HAP-1 (cell line): ENCODE results near the gene CIT.

Source experiments
- DNase-seq, 2 experiments: peaks; one replicate each; pipeline ENCODE4 v3.0.0-alpha.2; 2016 to 2020; ENCODE audit warnings: low spot score in 2 of 2
- H3K27me3 ChIP-seq: fragments of 250-450 bp; sonication (Bioruptor Pico); 2 replicates; pipeline ENCODE4 v1.5.1; 2020; ENCODE audit warnings: low read depth, mild to moderate bottlenecking, moderate library complexity
- H3K36me3 ChIP-seq: fragments of 250-450 bp; sonication (Bioruptor Pico); replicated peaks from 2 replicates; pipeline ENCODE4 v1.5.1; 2020; ENCODE audit warnings: mild to moderate bottlenecking
- H3K4me1 ChIP-seq: fragments of 250-450 bp; sonication (Bioruptor Pico); 2 replicates; pipeline ENCODE4 v1.5.1; 2020; ENCODE audit warnings: mild to moderate bottlenecking
- H3K4me3 ChIP-seq: fragments of 250-450 bp; sonication (Bioruptor Pico); 2 replicates; pipeline ENCODE4 v1.5.1; 2020; ENCODE audit warnings: mild to moderate bottlenecking, moderate library complexity
- H3K9me3 ChIP-seq: fragments of 250-450 bp; sonication (Bioruptor Pico); 2 replicates; pipeline ENCODE4 v1.5.1; 2020; ENCODE audit warnings: mild to moderate bottlenecking, moderate library complexity
- in situ Hi-C: fragments of 300-500 bp; cut with MboI; formaldehyde crosslinking; loops from 3 replicates; pipeline ENCODE4 v1.14.3; 2020; ENCODE audit warnings: low sequenced_read_pairs, inconsistent platforms, mixed read lengths

CIT gene

DNA sequence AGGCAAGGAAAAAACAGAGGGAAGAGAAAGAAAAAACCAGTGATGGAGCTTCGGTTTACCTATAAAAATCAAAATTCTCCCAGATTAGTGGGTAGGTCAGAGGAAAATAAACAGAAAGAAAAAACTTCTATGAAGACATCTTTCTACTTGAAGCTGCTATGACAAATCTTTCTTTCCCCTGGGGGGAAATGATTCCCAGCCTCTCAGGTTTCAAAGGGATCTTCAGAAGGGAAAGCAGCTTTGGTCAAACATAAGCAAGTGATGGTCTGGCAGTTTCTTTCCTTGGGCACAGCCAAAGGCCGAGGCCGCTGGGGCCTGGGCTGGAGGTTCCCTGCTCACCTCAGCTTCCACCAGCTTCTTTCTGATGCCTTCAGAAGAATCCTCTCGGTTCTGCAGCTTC lies 104.7 kb downstream of the CIT start:
- Histone ChIP-seq H3K27me3 (no peaks in the 10 kb centered on the region), H3K4me3 (no peak overlapping the region), H3K36me3 (peaks cover 57% of the 10 kb centered on the region), H3K4me1 (no peaks in the 10 kb centered on the region), H3K9me3 (no peaks in the 10 kb centered on the region)
- in situ Hi-C loops: no loop called here
- no peak for DNase-seq

DNA sequence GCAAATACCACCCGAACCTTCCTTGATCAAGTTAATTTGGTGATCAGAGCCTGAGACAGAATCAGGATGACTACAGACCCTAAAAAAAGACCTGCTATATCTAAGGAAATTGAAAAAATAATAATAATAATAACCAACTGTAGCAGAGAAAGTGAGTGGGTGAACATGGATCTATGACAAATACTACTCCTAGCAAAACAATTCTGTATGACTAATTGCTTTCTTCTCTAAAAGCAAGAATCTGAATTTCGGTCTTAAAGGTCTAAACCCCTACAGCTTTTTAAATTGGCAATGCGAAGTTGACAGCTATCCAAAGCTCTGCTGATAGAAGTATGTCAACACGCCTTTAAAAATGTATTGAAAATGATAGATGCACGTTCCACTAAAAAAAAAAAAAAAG lies 107.0 kb downstream of the CIT start:
- no peak for DNase-seq
- peaks cover 53% of the 10 kb centered on the region for H3K36me3 ChIP-seq
- in situ Hi-C loops: no loop called here

GRCh38 chr12:119762619-119763018 lies 114.5 kb downstream of the CIT start:
- Histone ChIP-seq H3K27me3 (no peaks in the 10 kb centered on the region), H3K4me3 (no peak overlapping the region), H3K9me3 (no peaks in the 10 kb centered on the region), H3K36me3 (peaks cover 56% of the 10 kb centered on the region), H3K4me1 (no peaks in the 10 kb centered on the region)
- in situ Hi-C loops: no loop called here
- no peak for DNase-seq

More for the DNA sequence above, 107.0 kb downstream of the CIT start:
- no peak overlapping the region for H3K4me3 ChIP-seq
- H3K4me1 ChIP-seq: no peaks in the 10 kb centered on the region
- no peaks in the 10 kb centered on the region for H3K9me3 ChIP-seq
- no peaks in the 10 kb centered on the region for H3K27me3 ChIP-seq

- no peak overlapping the region for H3K4me3 ChIP-seq
Observed at GRCh38 chr12:119758722-119759121, 118.4 kb downstream of the CIT start.

GRCh38 chr12:119758234-119758633 lies 118.9 kb downstream of the CIT start:
- Histone ChIP-seq H3K4me1 (no peaks in the 10 kb centered on the region), H3K9me3 (no peaks in the 10 kb centered on the region), H3K27me3 (no peaks in the 10 kb centered on the region), H3K36me3 (peaks cover 61% of the 10 kb centered on the region), H3K4me3 (no peak overlapping the region)
- DNase-seq: no peak
- in situ Hi-C loops: no loop called here

More at GRCh38 chr12:119758722-119759121, 118.4 kb downstream of the CIT start:
- Histone ChIP-seq H3K4me1 (no peaks in the 10 kb centered on the region), H3K36me3 (peaks cover 64% of the 10 kb centered on the region), H3K9me3 (no peaks in the 10 kb centered on the region), H3K27me3 (no peaks in the 10 kb centered on the region)
- DNase-seq: no peak
- in situ Hi-C loops: no loop called here

DNA sequence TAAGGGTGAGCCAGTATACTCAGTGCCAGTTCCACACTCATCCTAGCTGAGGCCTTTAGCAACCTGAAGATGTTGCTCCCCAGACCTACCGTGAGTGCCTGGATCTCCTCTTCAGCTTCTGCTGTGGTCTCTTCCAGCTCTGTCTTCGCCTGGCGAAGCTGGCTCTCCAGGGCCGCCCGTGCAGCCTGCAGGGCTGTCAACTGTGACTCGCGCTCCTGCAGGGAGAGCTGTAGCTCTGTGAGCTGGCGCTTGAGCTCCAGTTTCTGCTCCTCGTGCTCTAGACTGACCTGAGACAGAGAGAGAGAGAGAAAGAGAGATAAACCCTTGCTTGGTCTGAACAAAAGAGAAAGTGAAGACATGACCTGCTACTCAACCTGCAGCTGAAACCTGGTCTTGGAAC lies 125.2 kb downstream of the CIT start:
- no peaks in the 10 kb centered on the region for H3K27me3 ChIP-seq
- H3K4me1 ChIP-seq: no peaks in the 10 kb centered on the region
- in situ Hi-C loops: no loop called here
- H3K4me3 ChIP-seq: no peak overlapping the region
- no peak for DNase-seq
- H3K9me3 ChIP-seq: no peaks in the 10 kb centered on the region
- H3K36me3 ChIP-seq: peaks cover 58% of the 10 kb centered on the region

DNA sequence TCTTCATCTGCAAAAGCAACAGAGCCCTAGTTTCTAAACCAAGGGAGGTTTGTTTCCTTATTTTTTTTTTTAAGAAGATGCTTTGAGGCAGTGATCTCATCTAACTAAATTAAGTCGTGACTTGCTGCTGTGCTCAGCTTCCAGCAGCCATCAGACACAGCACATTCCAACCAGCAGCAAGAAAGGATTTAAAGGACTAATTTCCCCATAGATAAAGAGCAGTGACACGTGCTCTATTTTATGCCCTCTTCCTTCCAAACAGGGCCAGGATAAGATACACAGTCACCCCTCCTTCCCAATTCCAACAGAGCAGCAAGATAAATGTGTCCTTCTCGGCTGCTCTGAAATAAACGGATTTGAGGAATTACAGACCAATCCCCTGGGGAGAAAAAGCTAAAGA lies 127.5 kb downstream of the CIT start:
- Histone ChIP-seq H3K4me3 (no peak overlapping the region), H3K36me3 (peaks cover 50% of the 10 kb centered on the region), H3K27me3 (no peaks in the 10 kb centered on the region), H3K4me1 (no peaks in the 10 kb centered on the region; the same call in 1 of the 2 replicates), H3K9me3 (no peaks in the 10 kb centered on the region; the same call in 1 of the 2 replicates)
- in situ Hi-C loops: no loop called here
- no peak for DNase-seq

DNA sequence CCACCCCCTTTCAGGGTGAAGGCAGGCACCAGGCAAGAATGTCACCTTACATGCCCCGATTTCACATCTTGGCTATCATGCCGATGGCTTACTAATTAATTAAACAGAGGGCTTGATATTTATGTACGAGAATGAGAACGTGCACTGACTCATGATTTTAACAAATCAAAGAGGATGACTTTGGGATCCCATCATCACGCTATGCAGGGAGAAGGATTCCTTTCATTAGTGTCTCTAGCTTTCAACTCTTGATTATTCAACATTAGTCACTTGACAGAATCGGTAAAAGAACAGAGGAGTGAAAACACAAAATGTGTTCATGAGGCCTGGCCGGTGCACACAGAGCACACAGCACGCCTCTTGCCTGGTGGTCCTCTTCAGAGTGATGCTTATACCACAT lies 128.6 kb downstream of the CIT start:
- no peaks in the 10 kb centered on the region; the same call in 1 of the 2 replicates for H3K9me3 ChIP-seq
- in situ Hi-C loops: no loop called here
- H3K36me3 ChIP-seq: peaks cover 49% of the 10 kb centered on the region
- no peak overlapping the region for H3K4me3 ChIP-seq
- H3K27me3 ChIP-seq: no peaks in the 10 kb centered on the region
- DNase-seq: no peak
- no peaks in the 10 kb centered on the region; the same call in 1 of the 2 replicates for H3K4me1 ChIP-seq

DNA sequence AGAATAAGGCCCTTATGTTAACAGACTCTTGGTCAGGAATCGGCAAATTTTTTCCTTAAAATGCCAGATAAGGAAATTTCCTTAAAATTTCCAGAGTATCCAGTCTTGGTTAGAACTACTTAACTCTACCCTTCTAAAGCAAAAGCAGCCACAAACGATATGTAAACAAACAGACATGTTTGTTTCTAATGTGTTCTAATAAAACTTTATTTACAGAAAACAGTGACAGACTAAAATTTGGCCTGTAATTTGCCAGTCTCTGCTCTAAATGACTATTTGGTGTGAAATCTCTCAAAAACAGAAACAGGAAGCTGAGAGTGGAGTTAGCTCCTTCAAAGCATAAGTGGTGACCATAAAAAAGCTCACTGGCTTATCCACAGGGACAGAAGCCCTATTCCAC lies 131.0 kb downstream of the CIT start:
- H3K9me3 ChIP-seq: no peaks in the 10 kb centered on the region; the same call in 1 of the 2 replicates
- H3K36me3 ChIP-seq: peaks cover 46% of the 10 kb centered on the region
- no peaks in the 10 kb centered on the region; the same call in 1 of the 2 replicates for H3K4me1 ChIP-seq
- in situ Hi-C loops: no loop called here
- DNase-seq: no peak
- H3K27me3 ChIP-seq: no peaks in the 10 kb centered on the region
- H3K4me3 ChIP-seq: no peak overlapping the region

- Histone ChIP-seq H3K4me1 (no peaks in the 10 kb centered on the region; the same call in 1 of the 2 replicates), H3K9me3 (no peaks in the 10 kb centered on the region; the same call in 1 of the 2 replicates), H3K27me3 (no peaks in the 10 kb centered on the region), H3K4me3 (no peak overlapping the region), H3K36me3 (peaks cover 36% of the 10 kb centered on the region)
- DNase-seq: no peak
- in situ Hi-C loops: no loop called here
Observed at GRCh38 chr12:119744900-119745606, 132.1 kb downstream of the CIT start.

DNA sequence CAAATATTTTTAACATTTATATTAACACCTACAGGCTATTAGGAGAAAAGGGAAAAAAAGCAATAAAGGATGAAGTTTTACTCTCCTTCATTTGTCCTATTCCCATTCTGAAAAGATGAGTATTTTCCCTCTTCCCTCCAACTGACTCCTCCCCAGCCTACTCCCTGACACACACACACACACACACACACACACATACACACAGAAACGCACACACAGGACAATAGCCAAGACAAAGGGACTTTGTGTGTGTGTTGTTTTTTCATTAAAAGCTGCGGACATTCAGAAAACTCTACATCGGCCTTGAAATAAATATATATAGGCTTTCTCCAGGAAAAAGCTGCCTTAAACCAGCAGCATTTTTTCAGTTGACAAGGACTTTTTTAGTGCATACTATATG lies 134.4 kb downstream of the CIT start:
- H3K9me3 ChIP-seq: no peaks in the 10 kb centered on the region; the same call in 1 of the 2 replicates
- peaks cover 29% of the 10 kb centered on the region for H3K36me3 ChIP-seq
- no peaks in the 10 kb centered on the region; the same call in 1 of the 2 replicates for H3K4me1 ChIP-seq
- no peaks in the 10 kb centered on the region for H3K27me3 ChIP-seq
- in situ Hi-C loops: no loop called here
- DNase-seq: no peak
- no peak overlapping the region for H3K4me3 ChIP-seq

GRCh38 chr12:119740830-119741229 lies 136.3 kb downstream of the CIT start:
- H3K36me3 ChIP-seq: peaks cover 34% of the 10 kb centered on the region
- H3K4me1 ChIP-seq: no peaks in the 10 kb centered on the region; the same call in 1 of the 2 replicates
- H3K4me3 ChIP-seq: no peak overlapping the region
- in situ Hi-C loops: no loop called here
- H3K27me3 ChIP-seq: no peaks in the 10 kb centered on the region
- DNase-seq: no peak
- H3K9me3 ChIP-seq: no peaks in the 10 kb centered on the region; the same call in 1 of the 2 replicates

DNA sequence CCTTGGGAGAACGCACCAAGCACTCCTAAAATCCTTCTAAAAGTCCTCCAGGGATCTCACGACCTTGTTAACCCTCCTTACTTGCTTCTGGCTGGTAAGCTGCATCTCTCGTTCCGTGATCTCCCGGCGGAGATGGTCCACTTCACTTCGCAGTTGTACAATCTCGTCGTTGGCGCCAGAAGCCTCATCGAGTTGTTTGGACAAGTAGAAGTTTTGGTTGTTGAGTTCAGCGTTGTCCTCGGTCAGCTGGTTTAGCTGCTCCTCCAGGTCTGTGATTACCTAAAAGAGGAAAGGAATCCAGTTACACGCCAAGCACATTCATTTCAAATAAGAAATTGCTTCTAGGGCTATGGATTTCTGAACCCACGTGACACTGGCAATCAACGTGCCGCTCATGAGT lies 142.0 kb downstream of the CIT start:
- no peaks in the 10 kb centered on the region for H3K4me1 ChIP-seq
- in situ Hi-C loops: no loop called here
- no peak overlapping the region for H3K4me3 ChIP-seq
- no peaks in the 10 kb centered on the region for H3K27me3 ChIP-seq
- no peaks in the 10 kb centered on the region for H3K9me3 ChIP-seq
- no peak for DNase-seq
- H3K36me3 ChIP-seq: peaks cover 45% of the 10 kb centered on the region

DNA sequence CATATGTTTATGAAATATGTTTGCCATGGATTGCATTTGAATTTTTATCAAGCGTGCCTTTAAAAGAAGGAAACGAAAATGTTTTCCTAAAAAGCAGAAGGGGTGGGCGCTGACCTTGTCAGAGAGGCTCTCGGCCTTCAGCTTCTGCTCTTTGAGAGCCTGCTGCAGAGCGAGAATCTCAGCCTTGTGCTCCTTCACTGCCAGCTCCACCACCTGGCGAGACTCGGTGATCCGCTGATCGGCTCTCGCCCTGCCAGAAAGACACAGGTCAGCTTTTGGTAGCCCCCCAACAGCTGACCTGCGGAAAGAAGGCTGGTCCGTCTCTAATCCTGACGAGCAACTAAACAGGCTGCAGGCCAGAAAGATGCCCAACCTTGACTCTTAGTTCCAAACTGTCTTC lies 146.7 kb downstream of the CIT start:
- in situ Hi-C loops: no loop called here
- no peaks in the 10 kb centered on the region for H3K27me3 ChIP-seq
- H3K9me3 ChIP-seq: no peaks in the 10 kb centered on the region
- H3K36me3 ChIP-seq: peaks cover 59% of the 10 kb centered on the region
- no peak for DNase-seq
- H3K4me3 ChIP-seq: no peak overlapping the region
- H3K4me1 ChIP-seq: no peaks in the 10 kb centered on the region
